GM21529 (cell line): ENCODE results near the gene IFNAR1.
A peak's percentile ranks its signal among the peaks of the same experiment; 100 is the strongest.
"Not testable (repeated sequence)": the region's sequence is repeated elsewhere in the genome, so short reads cannot be mapped to it uniquely, and the experiment has no call there.

ENCODE experiments used
- ATAC-seq: cut with Tn5 transposase; IDR thresholded peaks from one replicate; pipeline ENCODE4 v1.9.1; 2021; ENCODE audit not compliant: unreplicated experiment

The IFNAR1 gene

GRCh38 chr21:33339918-33340317, 15.1 kb downstream of the IFNAR1 start:
- no peak for ATAC-seq

- no peak for ATAC-seq
Observed at GRCh38 chr21:33345751-33346238, 21.0 kb downstream of the IFNAR1 start.

GRCh38 chr21:33348706-33349105, 23.9 kb downstream of the IFNAR1 start:
- ATAC-seq: no peak

GRCh38 chr21:33350676-33351075, 25.9 kb downstream of the IFNAR1 start:
- ATAC-seq: no peak

GRCh38 chr21:33355355-33355754, 30.6 kb downstream of the IFNAR1 start:
- no peak for ATAC-seq

- ATAC-seq: no peak
Observed at GRCh38 chr21:33355996-33356395, 31.2 kb downstream of the IFNAR1 start.

GRCh38 chr21:33357177-33357576, 32.4 kb downstream of the IFNAR1 start:
- no peak for ATAC-seq

GRCh38 chr21:33359446-33359845, 34.7 kb downstream of the IFNAR1 start:
- ATAC-seq: no peak

GRCh38 chr21:33360281-33360680, 35.5 kb downstream of the IFNAR1 start:
- ATAC-seq: no peak

GRCh38 chr21:33360881-33361602, 36.3 kb downstream of the IFNAR1 start:
- ATAC-seq: peak; percentile 81

- ATAC-seq: peak; percentile 26
Observed at GRCh38 chr21:33362044-33362555, 37.3 kb downstream of the IFNAR1 start.

GRCh38 chr21:33363911-33364609, 39.3 kb downstream of the IFNAR1 start:
- not testable (repeated sequence) for ATAC-seq

- no peak for ATAC-seq
Observed at GRCh38 chr21:33364830-33365229, 40.1 kb downstream of the IFNAR1 start.

- no peak for ATAC-seq
Observed at GRCh38 chr21:33367309-33367973, 42.7 kb downstream of the IFNAR1 start.

GRCh38 chr21:33368124-33368523, 43.4 kb downstream of the IFNAR1 start:
- no peak for ATAC-seq

- ATAC-seq: no peak
Observed at GRCh38 chr21:33368576-33368975, 43.8 kb downstream of the IFNAR1 start.

- ATAC-seq: no peak
Observed at GRCh38 chr21:33369586-33369985, 44.8 kb downstream of the IFNAR1 start.

- ATAC-seq: no peak
Observed at GRCh38 chr21:33370305-33370704, 45.5 kb downstream of the IFNAR1 start.

GRCh38 chr21:33371366-33371765, 46.6 kb downstream of the IFNAR1 start:
- ATAC-seq: no peak

GRCh38 chr21:33372582-33372981, 47.8 kb downstream of the IFNAR1 start:
- no peak for ATAC-seq

- ATAC-seq: no peak
Observed at GRCh38 chr21:33373451-33373850, 48.7 kb downstream of the IFNAR1 start.

GRCh38 chr21:33374080-33374449, 49.3 kb downstream of the IFNAR1 start:
- no peak for ATAC-seq
